Omental fat pad (tissue), 4 donors: Measurements from ENCODE around the gene MAP2K6. TPM values are rescaled to one million over a fixed set of nuclear protein-coding genes. Genes with fewer than 3 reads are reported as not detected.

ENCODE experiments used
- ATAC-seq: fragments of 150-250 bp; one replicate; pipeline ENCODE4 v1.9.1; 2016; ENCODE audit warnings: mild to moderate bottlenecking, moderate library complexity; ENCODE audit not compliant: low FRiP score
- DNase-seq: peaks from one replicate; pipeline ENCODE4 v3.0.0-alpha.2; 2019; ENCODE audit warnings: low spot score
- CTCF ChIP-seq, 3 donors: fragments of 450-650 bp; IDR thresholded peaks; one replicate each; pipeline ENCODE4 v1.5.1; 2016 to 2017; ENCODE audit warnings: antibody characterized with exemption in 3 of 3, mild to moderate bottlenecking in 3 of 3, moderate library complexity in 2 of 3
- total RNA-seq, 4 donors: library from RNA; depleted of rRNA; stranded (reverse); fragments of >200 nt; gene quantifications; one replicate each; pipeline ENCODE4 v1.1.0, GENCODE V29; 2016

The MAP2K6 gene
- total RNA-seq, 4 donors from 2014 or later = 3.5 to 24.3 (median 4.8) TPM

GRCh38 chr17:69433093-69433492 lies 18.6 kb downstream of the MAP2K6 start:
- DNase-seq (no peak), ATAC-seq (no peak)
- TF ChIP-seq CTCF (IDR thresholded peaks at IDR 0.05) = no peak

GRCh38 chr17:69434164-69434579 lies 19.7 kb downstream of the MAP2K6 start:
- no peak for DNase-seq
- ATAC-seq = no peak
- TF ChIP-seq CTCF (IDR thresholded peaks at IDR 0.05) = no peak

GRCh38 chr17:69435971-69436696 lies 21.6 kb downstream of the MAP2K6 start:
- DNase-seq = no peak

GRCh38 chr17:69437475-69437874 lies 23.0 kb downstream of the MAP2K6 start:
- ATAC-seq = no peak
- DNase-seq = no peak
- TF ChIP-seq CTCF (IDR thresholded peaks at IDR 0.05) = no peak

More at GRCh38 chr17:69435971-69436696, 21.6 kb downstream of the MAP2K6 start:
- TF ChIP-seq CTCF (IDR thresholded peaks at IDR 0.05) = no peak
- ATAC-seq = no peak

- ATAC-seq (no peak), DNase-seq (no peak)
- TF ChIP-seq CTCF (IDR thresholded peaks at IDR 0.05) = no peak
Measured at GRCh38 chr17:69438776-69439175, 24.3 kb downstream of the MAP2K6 start.

GRCh38 chr17:69441179-69441578 lies 26.7 kb downstream of the MAP2K6 start:
- DNase-seq = no peak
- ATAC-seq = no peak
- no peak for TF ChIP-seq CTCF (IDR thresholded peaks at IDR 0.05)

- ATAC-seq (no peak), DNase-seq (no peak)
- TF ChIP-seq CTCF (IDR thresholded peaks at IDR 0.05) = no peak
Measured at GRCh38 chr17:69443138-69443537, 28.6 kb downstream of the MAP2K6 start.
